Measurements from ENCODE around the gene CHAF1B.

CHAF1B gene

DNA sequence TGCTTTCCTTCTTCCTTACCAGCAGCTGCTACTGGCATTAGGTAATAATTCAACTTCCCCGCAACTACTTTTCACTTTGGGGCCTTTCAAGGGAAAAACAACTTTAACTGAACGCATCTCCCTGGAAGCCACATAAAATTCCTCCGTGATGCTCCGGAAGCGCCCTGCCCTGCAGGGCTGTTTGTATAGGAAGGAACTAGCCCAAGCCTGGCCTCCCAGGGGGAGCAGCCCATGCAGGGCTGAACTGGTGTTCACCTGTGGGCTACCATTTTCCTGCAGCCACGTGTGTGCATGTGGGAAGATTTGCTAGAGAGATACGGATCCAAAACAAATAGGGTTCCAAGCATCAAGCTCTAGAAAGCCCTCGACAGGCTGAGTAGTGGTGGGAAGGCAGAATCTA lies 80.3 kb downstream of the CHAF1B start:
- no peak for DNase-seq

DNA sequence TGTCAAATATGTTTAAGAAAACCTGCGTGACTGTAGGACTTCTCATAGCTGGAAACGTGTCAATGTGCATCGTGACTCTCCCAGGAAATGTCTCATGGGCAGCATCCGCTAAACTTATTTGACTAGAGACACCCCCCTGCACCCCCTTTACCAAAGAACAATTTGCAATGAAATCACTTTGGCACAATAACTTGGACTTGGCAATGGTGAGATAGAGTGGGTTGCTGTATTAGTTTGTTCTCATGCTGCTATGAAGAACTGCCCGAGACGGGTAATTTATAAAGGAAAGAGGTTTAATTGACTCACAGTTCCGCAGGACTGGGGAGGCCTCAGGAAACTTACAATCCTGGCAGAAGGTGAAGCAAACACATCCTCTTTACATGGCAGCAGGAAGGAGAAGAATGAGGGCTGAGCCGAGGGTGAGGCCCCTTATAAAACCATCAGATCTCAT lies 80.9 kb downstream of the CHAF1B start:
- DNase-seq: no peak

Measured in CD4-positive, alpha-beta T cell treated with Interleukin-1 beta for 1 hour (primary cell).